Non-pigmented ciliary epithelial cell (primary cell): ENCODE measurements around the gene PDZD7.
"Not testable (repeated sequence)": the region's sequence is repeated elsewhere in the genome, so short reads cannot be mapped to it uniquely, and the experiment has no call there.

ENCODE experiments used
- DNase-seq: peaks from one replicate; pipeline ENCODE4 v3.0.0-alpha.2; 2010; ENCODE audit warnings: low read depth

The PDZD7 gene

GRCh38 chr10:101040851-101041250, 9.9 kb upstream of the PDZD7 start:
- DNase-seq, result no peak

GRCh38 chr10:101040061-101040460, 9.1 kb upstream of the PDZD7 start:
- DNase-seq, result no peak

DNA sequence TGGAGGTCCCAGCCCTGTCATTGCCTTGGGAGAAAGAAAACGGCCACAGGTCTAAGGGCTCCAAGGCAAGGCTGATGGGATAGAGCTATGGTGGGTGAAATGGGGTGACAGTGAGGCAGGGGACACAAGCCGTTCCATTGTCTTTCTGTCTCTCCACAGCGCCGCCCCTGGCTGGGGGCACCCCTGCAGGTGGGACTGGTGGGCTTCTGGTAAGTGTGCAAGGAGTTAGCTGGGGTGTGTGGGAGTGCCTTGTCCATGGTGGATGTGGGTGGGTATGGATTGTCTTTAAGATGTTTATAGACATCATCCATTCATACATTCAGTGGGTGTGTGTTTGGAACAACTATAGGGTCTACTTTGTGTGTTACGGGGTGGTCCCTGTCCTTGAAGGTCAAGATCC, 7.6 kb upstream of the PDZD7 start:
- DNase-seq, result no peak

GRCh38 chr10:101036726-101037125, 5.8 kb upstream of the PDZD7 start:
- DNase-seq, result no peak

GRCh38 chr10:101035916-101036702, 5.2 kb upstream of the PDZD7 start:
- no peak for DNase-seq

DNA sequence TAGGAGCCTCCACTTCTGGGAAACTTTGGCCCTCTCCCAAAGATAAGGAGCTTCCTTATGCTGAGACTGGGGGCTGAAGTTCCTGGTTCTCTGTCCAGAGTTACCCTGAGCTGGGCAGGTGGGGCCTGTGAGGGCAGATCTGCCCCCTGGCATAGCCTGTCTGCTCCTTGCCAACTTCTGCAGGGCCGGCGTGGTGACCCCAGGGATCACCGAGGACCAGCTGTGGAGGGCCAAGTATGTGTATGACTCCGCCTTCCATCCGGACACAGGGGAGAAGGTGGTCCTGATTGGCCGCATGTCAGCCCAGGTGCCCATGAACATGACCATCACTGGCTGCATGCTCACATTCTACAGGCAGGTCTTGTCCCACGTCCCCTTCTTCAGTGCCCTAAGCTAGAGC, 4.4 kb upstream of the PDZD7 start:
- no peak for DNase-seq

DNA sequence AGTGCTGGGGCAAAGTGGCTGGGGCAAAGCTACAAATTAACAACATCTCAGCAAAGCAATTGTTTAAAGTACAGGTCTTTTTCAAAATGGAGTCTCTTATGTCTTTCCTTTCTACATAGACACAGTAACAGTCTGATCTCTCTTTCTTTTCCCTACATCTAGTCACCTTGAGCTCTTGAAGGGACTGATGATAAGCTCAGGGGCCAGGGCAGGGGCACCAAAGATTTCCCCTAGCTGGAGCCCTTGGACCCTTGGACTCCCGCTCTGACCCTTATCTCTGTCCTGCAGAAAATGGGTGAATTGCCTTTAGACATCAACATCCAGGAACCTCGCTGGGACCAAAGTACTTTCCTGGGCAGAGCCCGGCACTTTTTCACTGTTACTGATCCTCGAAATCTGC, 3.5 kb upstream of the PDZD7 start:
- not testable (repeated sequence) for DNase-seq

GRCh38 chr10:101033276-101033675, 2.3 kb upstream of the PDZD7 start:
- DNase-seq, result no peak

DNA sequence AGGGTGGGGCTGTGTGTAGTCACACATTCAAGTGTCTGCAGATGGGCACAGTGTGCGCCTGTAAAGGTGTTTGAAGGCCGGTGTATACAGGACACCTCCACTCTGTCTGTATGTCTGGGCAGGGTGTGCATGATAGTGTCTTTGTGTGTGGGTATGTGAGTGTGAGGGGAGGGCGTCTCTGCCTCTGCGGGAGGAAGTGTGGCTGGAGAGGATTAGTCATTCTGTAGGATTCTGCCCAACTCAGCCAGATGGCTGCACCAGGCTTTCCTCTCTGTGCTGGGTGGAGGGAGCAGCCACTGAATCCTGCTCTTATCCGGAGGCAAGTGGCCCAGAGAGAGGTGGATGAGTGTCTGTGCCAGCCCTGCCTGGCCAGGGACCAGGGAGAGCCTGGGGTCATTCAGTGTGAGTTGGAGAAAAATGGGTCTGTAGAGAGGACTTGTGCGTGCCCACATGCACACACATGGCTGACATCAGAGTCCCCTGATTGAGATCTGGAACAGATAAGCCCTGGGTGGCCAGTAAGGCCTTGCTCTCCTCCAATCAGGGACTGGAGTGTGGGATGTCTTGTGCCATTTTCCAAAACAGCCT, 1.8 kb upstream of the PDZD7 start:
- peak; percentile 68 for DNase-seq

DNA sequence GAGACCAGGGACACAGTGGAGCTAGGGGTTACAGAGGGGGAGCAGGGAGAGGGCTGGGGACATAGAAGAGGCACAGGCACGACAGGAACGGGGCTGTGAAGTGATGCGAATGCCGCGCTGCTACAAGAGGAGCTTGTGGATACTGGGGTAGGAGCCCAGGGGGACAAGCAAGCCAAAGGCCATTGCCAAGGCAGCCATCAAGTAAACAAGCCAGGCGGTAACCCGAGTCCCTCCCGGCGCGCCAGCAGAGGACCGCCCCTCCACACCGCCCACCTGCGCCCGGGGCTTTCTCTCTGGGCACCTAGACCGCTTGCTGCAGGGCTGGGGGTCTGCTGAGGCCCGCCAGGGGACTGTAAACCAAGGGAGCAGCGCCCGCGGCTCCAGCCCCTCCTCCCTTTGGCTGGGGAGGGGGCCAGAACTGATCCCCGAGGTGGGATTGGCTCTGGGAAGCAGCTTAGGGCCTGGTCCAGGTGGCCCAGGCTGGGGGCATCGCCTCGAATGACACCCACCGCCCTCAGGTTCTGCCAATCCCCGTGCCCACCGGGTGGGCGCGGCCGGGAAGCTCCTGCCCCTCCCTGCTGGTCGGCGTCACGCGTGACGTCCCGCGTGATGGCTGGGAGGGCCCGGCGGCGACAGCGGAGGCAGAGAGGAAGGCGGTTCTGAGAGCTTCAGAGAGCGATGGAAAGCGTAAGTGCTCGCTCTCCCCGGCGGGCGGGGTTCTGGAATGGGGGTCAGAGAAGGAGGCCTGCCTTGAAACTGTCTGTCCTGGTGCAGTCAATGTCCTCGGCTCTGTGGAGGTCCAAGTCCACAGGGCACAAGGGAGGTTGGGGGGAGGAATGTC, 1.1 kb upstream of the PDZD7 start:
- DNase-seq, result no peak

GRCh38 chr10:101030496-101031127, 317 bp downstream of the PDZD7 start:
- DNase-seq, result no peak

DNA sequence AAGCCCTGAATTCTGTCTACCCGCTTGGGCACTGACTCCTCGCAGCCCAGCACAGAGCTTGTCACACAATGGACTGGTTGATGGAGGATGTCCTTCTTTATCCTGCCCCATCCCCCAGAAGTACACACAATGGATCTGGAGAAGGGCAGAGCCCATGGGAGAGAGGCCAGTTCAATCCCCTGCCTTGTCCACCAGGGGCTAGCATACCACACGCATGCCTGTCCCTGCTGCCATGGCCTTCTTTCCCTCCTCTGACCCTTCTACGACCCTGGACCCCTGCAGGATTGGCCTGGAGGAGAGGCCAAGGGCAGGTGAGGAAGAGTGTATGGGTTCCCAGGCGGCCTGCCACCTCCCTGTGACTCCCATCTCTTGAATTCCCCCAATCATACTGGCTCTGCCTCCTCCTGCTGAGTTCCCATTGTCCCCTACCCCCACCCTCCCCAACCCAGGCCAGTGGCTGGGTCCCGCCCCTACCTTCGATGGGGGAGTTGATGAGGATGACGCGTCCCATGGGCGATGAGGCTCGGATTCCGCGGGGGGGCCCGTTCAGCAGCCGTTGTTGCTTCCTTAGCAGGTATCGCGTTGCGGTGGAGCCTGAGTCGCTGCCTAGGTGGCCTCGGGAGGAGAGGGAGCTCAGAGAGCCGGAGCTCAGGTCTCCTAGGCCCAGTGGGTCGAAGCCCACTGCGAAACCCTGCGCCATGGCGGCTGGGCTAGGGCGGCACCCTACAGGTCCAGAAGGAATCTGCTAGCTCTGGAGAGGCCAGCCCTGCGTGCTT, 1.2 kb downstream of the PDZD7 start:
- no peak for DNase-seq

DNA sequence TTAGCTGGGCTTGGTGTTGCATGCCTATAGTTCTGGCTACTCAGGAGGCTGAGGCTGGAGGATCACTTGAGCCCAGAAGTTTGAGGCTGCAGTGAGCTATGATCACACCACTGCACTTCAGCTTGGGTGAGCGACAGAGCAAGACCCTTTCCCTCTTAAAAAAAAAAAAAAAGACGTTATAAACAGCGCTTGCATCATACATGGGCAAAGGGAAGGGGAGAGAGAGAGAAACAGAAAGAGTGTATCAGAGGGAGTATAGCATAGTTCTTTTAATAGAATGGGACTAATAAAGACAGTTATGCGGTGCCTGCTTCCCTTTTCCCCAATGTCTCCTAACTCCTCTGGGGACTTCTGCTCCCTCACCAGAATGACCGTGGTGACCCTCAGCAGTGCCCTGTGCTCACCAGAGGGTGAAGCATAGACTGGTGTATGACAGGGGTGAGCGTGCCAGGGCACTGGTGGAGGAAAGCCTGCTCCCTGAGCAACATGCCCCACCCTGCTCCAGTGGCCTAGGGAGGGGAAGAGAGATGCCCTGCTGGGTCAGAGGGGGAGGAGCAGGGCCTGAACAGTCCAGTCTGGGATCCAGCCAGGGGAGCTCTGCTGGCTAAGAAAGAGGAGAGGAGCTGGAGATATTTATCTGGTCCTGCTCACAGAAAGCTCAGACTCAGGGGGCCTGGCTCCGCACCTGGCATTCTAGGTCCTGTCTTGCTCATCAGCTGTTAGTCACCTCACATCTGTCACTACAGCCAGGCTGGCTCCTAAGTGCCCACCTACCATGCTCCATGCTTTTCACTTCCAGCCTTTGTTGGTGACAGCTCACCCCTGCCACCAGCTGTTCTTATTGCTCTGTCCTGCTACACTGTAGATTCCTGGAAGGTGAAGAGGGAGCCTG, 2.2 kb downstream of the PDZD7 start:
- no peak for DNase-seq

DNA sequence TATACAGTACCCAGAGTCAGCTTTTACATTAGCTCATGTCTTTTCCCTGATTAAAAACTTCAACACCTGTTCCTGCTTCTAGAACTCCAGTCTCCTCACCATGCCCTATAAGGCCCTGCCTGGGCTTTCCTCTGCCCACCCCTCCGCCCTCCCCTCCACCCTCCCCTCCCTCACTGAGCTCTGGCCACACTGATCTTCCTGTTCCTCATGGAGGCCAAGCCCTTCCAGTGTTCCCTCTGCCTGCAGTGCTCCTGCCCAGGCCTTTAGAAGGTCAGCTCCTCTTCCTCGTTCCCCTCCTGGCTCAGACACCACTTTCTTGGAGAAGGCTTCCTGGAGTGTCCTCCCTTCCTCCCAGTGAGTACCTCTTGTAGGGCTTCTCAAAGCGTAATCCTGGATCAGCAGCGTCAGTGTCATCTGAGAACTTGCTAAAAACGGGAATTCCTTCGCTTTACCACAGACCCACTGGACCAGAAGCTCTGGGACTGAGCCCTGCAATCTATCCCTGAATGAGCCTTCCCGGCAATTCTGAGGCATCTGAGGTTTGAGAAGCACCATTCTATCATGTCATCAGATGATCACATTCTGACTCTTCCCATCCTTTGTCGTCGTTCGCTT, 3.7 kb downstream of the PDZD7 start:
- no peak for DNase-seq

GRCh38 chr10:101022967-101023705, 7.8 kb downstream of the PDZD7 start:
- no peak for DNase-seq

GRCh38 chr10:101021692-101022251, 9.2 kb downstream of the PDZD7 start:
- DNase-seq, result no peak

- no peak for DNase-seq
Observed at GRCh38 chr10:101021239-101021638, 9.7 kb downstream of the PDZD7 start.

GRCh38 chr10:101020427-101021075, 10.4 kb downstream of the PDZD7 start:
- DNase-seq, result no peak

DNA sequence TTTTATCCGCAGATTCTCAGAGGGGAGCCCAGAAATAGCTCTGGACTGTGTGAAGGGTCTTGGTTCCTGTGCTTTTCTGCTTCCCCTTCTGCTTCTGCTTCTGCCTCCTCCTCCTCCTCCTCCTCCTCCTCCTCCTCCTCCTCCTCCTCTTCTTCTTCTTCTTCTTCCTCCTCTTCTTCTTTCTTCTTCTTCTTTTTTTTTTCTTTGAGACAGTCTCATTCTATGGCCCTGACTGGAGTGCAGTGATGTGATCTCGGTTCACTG, 11.6 kb downstream of the PDZD7 start:
- no peak for DNase-seq
